Measurements from ENCODE around the gene NFYB.

NFYB gene

DNA sequence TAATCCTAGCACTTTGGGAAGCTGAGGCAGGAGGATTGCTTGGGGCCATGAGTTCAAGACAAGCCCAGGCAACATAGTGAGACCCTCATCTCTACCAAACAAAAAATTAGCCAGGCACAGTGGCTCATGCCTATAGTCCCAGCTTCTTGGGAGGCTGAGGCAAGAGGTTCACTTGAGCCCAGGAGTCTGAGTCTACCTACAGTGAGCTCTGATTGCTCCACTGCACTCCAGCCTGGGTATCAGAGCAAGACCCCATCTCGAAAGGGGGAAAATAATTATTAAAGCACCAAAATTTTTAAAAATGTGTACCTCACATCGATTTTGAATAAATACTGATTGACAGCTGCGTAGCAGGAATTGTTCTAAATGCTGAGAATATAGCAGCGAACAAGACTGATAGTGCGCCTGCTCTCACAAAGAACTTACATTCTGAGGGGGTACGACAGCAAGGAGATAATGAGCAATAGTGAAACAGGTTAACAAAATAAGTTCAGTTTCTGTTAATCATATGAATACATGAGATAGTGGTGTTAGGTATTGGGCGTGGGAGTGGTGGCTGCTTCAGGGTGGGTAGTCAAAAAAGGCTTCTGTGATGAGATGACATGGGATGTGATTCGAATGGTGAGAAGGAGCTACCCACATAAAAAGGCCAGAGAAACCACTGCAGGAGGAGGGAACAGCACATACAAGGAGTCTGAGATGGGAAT lies 54.1 kb downstream of the NFYB start:
- Histone ChIP-seq H3K27me3 (ENCODE audit: low read depth) (no peaks in the 10 kb centered on the region), H3K36me3 (replicated peaks) (peaks cover 14% of the 10 kb centered on the region), H3K4me3 (no peak overlapping the region), H3K9me3 (no peaks in the 10 kb centered on the region), H3K4me1 (no peaks in the 10 kb centered on the region)
- DNase-seq (ENCODE audit: low spot score in 2 of 2), result no peak
- in situ Hi-C loops (cut with MboI; ENCODE audit: low sequenced_read_pairs), result no loop called here

DNA sequence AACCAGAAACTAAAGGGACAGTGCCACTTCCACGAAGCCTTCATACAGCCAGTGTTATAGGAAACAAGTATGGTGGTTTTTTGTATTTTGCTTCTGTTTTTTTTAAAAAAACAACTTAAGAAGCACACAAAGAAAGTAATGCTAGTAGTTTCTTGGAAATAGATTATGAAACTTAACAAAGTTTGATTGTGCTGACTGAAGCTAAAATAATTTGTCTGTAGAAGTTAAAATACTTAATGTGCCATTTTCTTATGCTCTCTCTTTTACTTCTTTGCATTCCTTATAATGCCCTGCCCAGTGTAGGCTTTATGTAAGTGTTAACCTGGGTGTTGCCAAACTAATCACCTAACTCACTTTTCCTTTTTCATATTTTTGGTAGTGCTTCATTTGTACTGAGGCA lies 57.2 kb downstream of the NFYB start:
- DNase-seq (ENCODE audit: low spot score in 2 of 2), result no peak
- Histone ChIP-seq H3K36me3 (replicated peaks) (peaks cover 7% of the 10 kb centered on the region), H3K27me3 (ENCODE audit: low read depth) (no peaks in the 10 kb centered on the region), H3K4me1 (no peaks in the 10 kb centered on the region), H3K4me3 (no peak overlapping the region), H3K9me3 (no peaks in the 10 kb centered on the region)
- in situ Hi-C loops (cut with MboI; ENCODE audit: low sequenced_read_pairs), result no loop called here

GRCh38 chr12:104079024-104079423 lies 59.0 kb downstream of the NFYB start:
- H3K36me3 ChIP-seq (replicated peaks), result peaks cover 7% of the 10 kb centered on the region
- in situ Hi-C loops (cut with MboI; ENCODE audit: low sequenced_read_pairs), result no loop called here

DNA sequence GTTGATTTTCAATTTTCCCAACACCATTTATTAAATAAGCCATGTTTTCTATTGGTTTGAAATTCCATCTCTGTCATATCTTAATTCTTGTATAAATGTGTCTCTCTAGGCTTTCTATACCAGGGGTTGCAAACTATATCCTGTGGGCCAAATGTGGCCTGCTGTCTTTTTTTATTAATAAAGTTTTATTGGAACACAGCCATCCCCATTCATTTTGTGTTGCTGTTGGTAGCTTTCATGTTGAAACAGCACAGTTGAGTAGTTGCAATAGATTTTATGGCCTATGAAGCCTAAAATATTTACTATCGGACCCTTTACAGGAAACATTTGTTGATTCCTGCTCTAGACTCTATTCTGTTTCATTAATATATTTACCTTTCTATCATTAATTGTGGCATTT lies 64.3 kb downstream of the NFYB start:
- in situ Hi-C loops (cut with MboI; ENCODE audit: low sequenced_read_pairs), result no loop called here
- no peaks in the 10 kb centered on the region for H3K9me3 ChIP-seq

More at GRCh38 chr12:104079024-104079423, 59.0 kb downstream of the NFYB start:
- Histone ChIP-seq H3K4me3 (no peak overlapping the region), H3K27me3 (ENCODE audit: low read depth) (no peaks in the 10 kb centered on the region), H3K9me3 (no peaks in the 10 kb centered on the region), H3K4me1 (no peaks in the 10 kb centered on the region)
- no peak for DNase-seq (ENCODE audit: low spot score in 2 of 2)

GRCh38 chr12:104072099-104072498 lies 65.9 kb downstream of the NFYB start:
- Histone ChIP-seq H3K36me3 (replicated peaks) (peaks cover 4% of the 10 kb centered on the region; the same call in 1 of the 2 replicates), H3K27me3 (ENCODE audit: low read depth) (no peaks in the 10 kb centered on the region), H3K4me1 (no peaks in the 10 kb centered on the region), H3K9me3 (no peaks in the 10 kb centered on the region), H3K4me3 (no peak overlapping the region)
- DNase-seq (ENCODE audit: low spot score in 2 of 2), result no peak
- in situ Hi-C loops (cut with MboI; ENCODE audit: low sequenced_read_pairs), result no loop called here

More for the DNA sequence above, 64.3 kb downstream of the NFYB start:
- Histone ChIP-seq H3K4me3 (no peak overlapping the region), H3K36me3 (replicated peaks) (no peaks in the 10 kb centered on the region; the same call in 1 of the 2 replicates), H3K27me3 (ENCODE audit: low read depth) (no peaks in the 10 kb centered on the region), H3K4me1 (no peaks in the 10 kb centered on the region)
- no peak for DNase-seq (ENCODE audit: low spot score in 2 of 2)
